Keratinocyte (primary cell): ENCODE results near the gene ARHGEF3. TPM values are rescaled to one million over a fixed set of nuclear protein-coding genes. Genes with fewer than 3 reads are reported as not detected.

Source experiments
- DNase-seq: peaks from one replicate; pipeline ENCODE4 v3.0.0-alpha.2; 2011; ENCODE audit warnings: low read depth, missing footprints, low spot score
- FAIRE-seq: peaks from 2 replicates; lab custom pipeline; 2011; peaks lifted over from hg19 to GRCh38; lab: Jason Lieb, UNC
- H2AFZ ChIP-seq: 2 replicates; pipeline ENCODE4 v1.6.0; 2012; ENCODE audit warnings: low read length, control low read depth, inconsistent platforms; ENCODE audit not compliant: control insufficient read depth
- H3K27ac ChIP-seq: 2 replicates; pipeline ENCODE4 v1.5.1; 2011; ENCODE audit warnings: low read length; ENCODE audit not compliant: control insufficient read depth, insufficient read depth
- H3K27me3 ChIP-seq: 3 replicates; pipeline ENCODE4 v1.6.0; 2011; ENCODE audit warnings: low read length; ENCODE audit not compliant: control insufficient read depth, insufficient read depth; ENCODE audit errors: extremely low read depth
- H3K36me3 ChIP-seq, 2 experiments: 2 replicates in 1 of 2; 3 replicates in 1 of 2; pipeline ENCODE4 v1.5.1; 2011; ENCODE audit warnings: low read length in 2 of 2, mild to moderate bottlenecking in 1 of 2; ENCODE audit not compliant: control insufficient read depth in 2 of 2, insufficient read depth in 2 of 2; ENCODE audit errors: extremely low read depth in 1 of 2
- H3K4me1 ChIP-seq: 3 replicates; pipeline ENCODE4 v1.5.1; 2011; ENCODE audit warnings: low read length; ENCODE audit not compliant: control insufficient read depth, insufficient read depth; ENCODE audit errors: extremely low read depth
- H3K4me2 ChIP-seq: 3 replicates; pipeline ENCODE4 v1.6.0; 2011; ENCODE audit warnings: low read depth, low read length; ENCODE audit not compliant: control insufficient read depth, insufficient read depth; ENCODE audit errors: extremely low read depth
- H3K4me3 ChIP-seq, 3 experiments: fragments of 200-600 bp in 1 of 3; sonication (generic) in 1 of 3; 2 replicates in 2 of 3; 3 replicates in 1 of 3; pipeline ENCODE4 v1.5.1; 2011 to 2016; ENCODE audit warnings: low read length in 3 of 3, mild to moderate bottlenecking in 3 of 3, control low read depth in 2 of 3, inconsistent platforms in 1 of 3, low read depth in 1 of 3, mixed read lengths in 1 of 3, mixed run types in 1 of 3, moderate library complexity in 1 of 3; ENCODE audit not compliant: control insufficient read depth in 2 of 3, insufficient read depth in 2 of 3; ENCODE audit errors: extremely low read depth in 1 of 3
- H3K79me2 ChIP-seq: 2 replicates; pipeline ENCODE4 v1.6.0; 2012; ENCODE audit warnings: low read length; ENCODE audit not compliant: control insufficient read depth, insufficient read depth
- H3K9ac ChIP-seq: 3 replicates; pipeline ENCODE4 v1.6.0; 2011; ENCODE audit warnings: low read length; ENCODE audit not compliant: control insufficient read depth, insufficient read depth; ENCODE audit errors: extremely low read depth
- H3K9me1 ChIP-seq: 3 replicates; pipeline ENCODE4 v1.6.0; 2011; ENCODE audit warnings: low read length; ENCODE audit not compliant: control insufficient read depth, insufficient read depth; ENCODE audit errors: extremely low read depth
- H3K9me3 ChIP-seq: 2 replicates; pipeline ENCODE4 v1.5.1; 2012; ENCODE audit warnings: low read depth, low read length; ENCODE audit not compliant: control insufficient read depth
- H4K20me1 ChIP-seq: 3 replicates; pipeline ENCODE4 v1.6.0; 2011; ENCODE audit warnings: low read length; ENCODE audit not compliant: control insufficient read depth, insufficient read depth; ENCODE audit errors: extremely low read depth
- EZH2 ChIP-seq: IDR thresholded peaks from one replicate; pipeline ENCODE4 v1.6.1; 2012; ENCODE audit warnings: inconsistent platforms, mild to moderate bottlenecking, low read length, moderate library complexity
- dilution Hi-C: fragments of 300-500 bp; cut with MboI; formaldehyde crosslinking; loops from one replicate; pipeline ENCODE4 v1.7.0; 2020; ENCODE audit warnings: low sequenced_read_pairs; ENCODE audit not compliant: extremely low pct_ligation_motif_present
- polyA plus RNA-seq, 5 experiments: library from polyadenylated mRNA; depleted of rRNA in 3 of 5; stranded (reverse) in 3 of 5; stranded (forward) in 1 of 5; unstranded in 1 of 5; fragments of >200 nt; gene quantifications; 1 replicate in 1 of 5; 2 replicates in 3 of 5; 3 replicates in 1 of 5; pipeline versions ENCODE4 v1.2.1 to v1.2.3, GENCODE V29; 2011 to 2012; ENCODE audit warnings: missing spikeins in 2 of 5, low read depth in 1 of 5, low replicate concordance in 1 of 5
- TF ChIP-seq, protein P1 (sequence below), 3 experiments: IDR thresholded peaks in 1 of 3; conservative IDR thresholded peaks in 1 of 3; optimal IDR thresholded peaks in 1 of 3; 2 replicates in 2 of 3; 3 replicates in 1 of 3; pipeline versions ENCODE3 to v1.5.1; 2011; ENCODE audit warnings: low read length in 3 of 3, mild to moderate bottlenecking in 3 of 3, moderate library complexity in 2 of 3, control low read depth in 1 of 3, inconsistent platforms in 1 of 3; ENCODE audit not compliant: insufficient read depth in 2 of 3; ENCODE audit errors: extremely low read depth in 1 of 3

ARHGEF3 gene
- polyA plus RNA-seq, 1 donor (not counting 4 experiments of a cell fraction or from before 2014, with no cell fraction given) = 26.2 TPM

GRCh38 chr3:56781762-56782161, 20.0 kb downstream of the ARHGEF3 start:
- dilution Hi-C loops = no loop called here
- peaks cover 0 to 1% of the 10 kb centered on the region in 2 experiments for H3K36me3 ChIP-seq
- H3K79me2 ChIP-seq = peaks cover 72% of the 10 kb centered on the region
- no peak for TF ChIP-seq EZH2
- no peaks in the 10 kb centered on the region for H3K9me1 ChIP-seq
- no peak overlapping the region for H2AFZ ChIP-seq
- no peak overlapping the region for H3K9ac ChIP-seq
- H3K27me3 ChIP-seq = no peaks in the 10 kb centered on the region
- no peak overlapping the region for H3K4me3 ChIP-seq
- no peak overlapping the region for H3K27ac ChIP-seq
- peaks cover 27% of the 10 kb centered on the region for H3K4me1 ChIP-seq
- FAIRE-seq (no peak), DNase-seq (no peak)
- no peaks in the 10 kb centered on the region for H4K20me1 ChIP-seq
- H3K9me3 ChIP-seq = no peaks in the 10 kb centered on the region
- H3K4me2 ChIP-seq = no peak overlapping the region

- TF ChIP-seq EZH2 = no peak
- TF ChIP-seq, protein P1, sequence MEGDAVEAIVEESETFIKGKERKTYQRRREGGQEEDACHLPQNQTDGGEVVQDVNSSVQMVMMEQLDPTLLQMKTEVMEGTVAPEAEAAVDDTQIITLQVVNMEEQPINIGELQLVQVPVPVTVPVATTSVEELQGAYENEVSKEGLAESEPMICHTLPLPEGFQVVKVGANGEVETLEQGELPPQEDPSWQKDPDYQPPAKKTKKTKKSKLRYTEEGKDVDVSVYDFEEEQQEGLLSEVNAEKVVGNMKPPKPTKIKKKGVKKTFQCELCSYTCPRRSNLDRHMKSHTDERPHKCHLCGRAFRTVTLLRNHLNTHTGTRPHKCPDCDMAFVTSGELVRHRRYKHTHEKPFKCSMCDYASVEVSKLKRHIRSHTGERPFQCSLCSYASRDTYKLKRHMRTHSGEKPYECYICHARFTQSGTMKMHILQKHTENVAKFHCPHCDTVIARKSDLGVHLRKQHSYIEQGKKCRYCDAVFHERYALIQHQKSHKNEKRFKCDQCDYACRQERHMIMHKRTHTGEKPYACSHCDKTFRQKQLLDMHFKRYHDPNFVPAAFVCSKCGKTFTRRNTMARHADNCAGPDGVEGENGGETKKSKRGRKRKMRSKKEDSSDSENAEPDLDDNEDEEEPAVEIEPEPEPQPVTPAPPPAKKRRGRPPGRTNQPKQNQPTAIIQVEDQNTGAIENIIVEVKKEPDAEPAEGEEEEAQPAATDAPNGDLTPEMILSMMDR (optimal IDR thresholded peaks at IDR 0.05 in 1 of 3, IDR thresholded peaks at IDR 0.05 in 1 of 3, conservative IDR thresholded peaks at IDR 0.05 in 1 of 3; ENCODE audit: extremely low read depth in 1 of 3, insufficient read depth in 2 of 3, low read length in 3 of 3) = no peak
- H2AFZ ChIP-seq = no peak overlapping the region
- no peak for FAIRE-seq
- no peaks in the 10 kb centered on the region for H3K9me3 ChIP-seq
- no peaks in the 10 kb centered on the region for H4K20me1 ChIP-seq
- H3K9me1 ChIP-seq = no peaks in the 10 kb centered on the region
- H3K27ac ChIP-seq = no peak overlapping the region
- H3K4me1 ChIP-seq = peaks cover 27% of the 10 kb centered on the region
- no peak for DNase-seq
- peaks cover 69% of the 10 kb centered on the region for H3K79me2 ChIP-seq
- peaks cover 0 to 1% of the 10 kb centered on the region in 2 experiments for H3K36me3 ChIP-seq
- no peak overlapping the region for H3K9ac ChIP-seq
- no peak overlapping the region for H3K4me2 ChIP-seq
- dilution Hi-C loops = no loop called here
- no peaks in the 10 kb centered on the region for H3K27me3 ChIP-seq
- no peak overlapping the region for H3K4me3 ChIP-seq
Observed at GRCh38 chr3:56780936-56781335, 20.8 kb downstream of the ARHGEF3 start.

DNA sequence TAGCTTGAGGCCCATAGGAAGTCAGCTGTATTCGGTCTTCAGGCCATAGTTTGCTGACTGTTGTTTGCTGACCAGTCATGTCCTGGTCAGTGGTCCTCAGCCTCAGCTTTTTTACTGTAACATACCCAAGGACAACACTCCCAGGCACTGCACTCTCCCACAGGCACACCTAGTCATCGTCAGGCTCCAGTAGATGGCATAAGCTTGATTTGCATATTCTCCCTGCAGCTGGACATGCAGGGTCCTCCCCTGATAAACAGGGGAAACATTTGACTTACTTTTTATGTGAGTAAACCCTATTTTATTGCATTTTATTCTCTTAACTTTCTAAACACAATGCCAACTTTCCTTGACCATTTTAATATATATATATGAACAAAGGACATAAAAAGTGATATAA, 22.9 kb downstream of the ARHGEF3 start:
- peaks cover 67% of the 10 kb centered on the region for H3K79me2 ChIP-seq
- dilution Hi-C loops = no loop called here
- H3K9ac ChIP-seq = no peak overlapping the region
- no peak overlapping the region for H3K4me2 ChIP-seq
- H3K4me3 ChIP-seq = no peak overlapping the region
- H3K27me3 ChIP-seq = no peaks in the 10 kb centered on the region
- H4K20me1 ChIP-seq = no peaks in the 10 kb centered on the region
- peaks cover 0 to 7% of the 10 kb centered on the region in 2 experiments for H3K36me3 ChIP-seq
- TF ChIP-seq, protein P1 (optimal IDR thresholded peaks at IDR 0.05 in 1 of 3, IDR thresholded peaks at IDR 0.05 in 1 of 3, conservative IDR thresholded peaks at IDR 0.05 in 1 of 3; ENCODE audit: extremely low read depth in 1 of 3, insufficient read depth in 2 of 3, low read length in 3 of 3) = no peak
- TF ChIP-seq EZH2 = no peak
- no peak overlapping the region for H3K27ac ChIP-seq
- FAIRE-seq (no peak), DNase-seq (no peak)
- no peaks in the 10 kb centered on the region for H3K9me3 ChIP-seq
- H3K4me1 ChIP-seq = peaks cover 12% of the 10 kb centered on the region
- no peaks in the 10 kb centered on the region for H3K9me1 ChIP-seq
- no peak overlapping the region for H2AFZ ChIP-seq
